H9 (cell line): ENCODE measurements around the gene KRR1. TPM values are rescaled to one million over a fixed set of nuclear protein-coding genes. Genes with fewer than 3 reads are reported as not detected.

Experiments used
- DNase-seq: peaks from one replicate; pipeline ENCODE4 v3.0.0-alpha.2; 2017
- H2AFZ ChIP-seq: one replicate; pipeline ENCODE4 v1.6.1; 2013; ENCODE audit warnings: mild to moderate bottlenecking, low read length, control low read depth, moderate library complexity
- H2AK5ac ChIP-seq: 2 replicates; pipeline ENCODE4 v1.6.1; 2013; ENCODE audit warnings: low read length, control low read depth, mixed read lengths; ENCODE audit not compliant: insufficient read length
- H2BK120ac ChIP-seq: one replicate; pipeline ENCODE4 v1.6.1; 2013; ENCODE audit warnings: low read depth, mild to moderate bottlenecking, low read length, control low read depth, inconsistent platforms; ENCODE audit not compliant: poor library complexity, severe bottlenecking
- H2BK12ac ChIP-seq: 2 replicates; pipeline ENCODE4 v1.6.1; 2013; ENCODE audit warnings: low read length, control low read depth, mixed read lengths, low read depth; ENCODE audit not compliant: insufficient read length
- H2BK15ac ChIP-seq: 2 replicates; pipeline ENCODE4 v1.6.1; 2013; ENCODE audit warnings: low read depth, low read length, control low read depth
- H2BK20ac ChIP-seq: one replicate; pipeline ENCODE4 v1.6.1; 2013; ENCODE audit warnings: low read depth, mild to moderate bottlenecking, low read length, control low read depth, inconsistent platforms; ENCODE audit not compliant: poor library complexity, severe bottlenecking
- H2BK5ac ChIP-seq: 2 replicates; pipeline ENCODE4 v1.6.1; 2013; ENCODE audit warnings: low read length, control low read depth, mixed read lengths; ENCODE audit not compliant: insufficient read length
- H3K14ac ChIP-seq: 2 replicates; pipeline ENCODE4 v1.6.1; 2013; ENCODE audit warnings: low read length, control low read depth; ENCODE audit not compliant: insufficient read depth
- H3K18ac ChIP-seq: 2 replicates; pipeline ENCODE4 v1.6.1; 2013; ENCODE audit warnings: low read depth, mild to moderate bottlenecking, mixed read lengths, low read length, control low read depth; ENCODE audit not compliant: insufficient read length
- H3K23ac ChIP-seq: 2 replicates; pipeline ENCODE4 v1.6.1; 2013; ENCODE audit warnings: low read length, control low read depth, mixed read lengths, low read depth; ENCODE audit not compliant: insufficient read length
- H3K23me2 ChIP-seq: 2 replicates; pipeline ENCODE4 v1.6.1; 2013; ENCODE audit warnings: low read depth, mild to moderate bottlenecking, mixed read lengths, low read length, control low read depth; ENCODE audit not compliant: insufficient read length, poor library complexity, severe bottlenecking
- H3K27ac ChIP-seq: 2 replicates; pipeline ENCODE4 v1.5.1; 2013; ENCODE audit warnings: low read length, control low read depth, mixed read lengths, low read depth; ENCODE audit not compliant: insufficient read length
- H3K27me3 ChIP-seq: 2 replicates; pipeline ENCODE4 v1.6.1; 2013; ENCODE audit warnings: low read length, control low read depth, inconsistent platforms; ENCODE audit not compliant: insufficient read depth
- H3K4ac ChIP-seq: 2 replicates; pipeline ENCODE4 v1.6.1; 2013; ENCODE audit warnings: low read depth, mild to moderate bottlenecking, control low read depth, inconsistent platforms, low read length, moderate library complexity
- H3K4me1 ChIP-seq: 2 replicates; pipeline ENCODE4 v1.6.1; 2013; ENCODE audit warnings: low read length, control low read depth, inconsistent platforms; ENCODE audit not compliant: insufficient read depth
- H3K4me2 ChIP-seq: 2 replicates; pipeline ENCODE4 v1.6.1; 2013; ENCODE audit warnings: low read length, control low read depth, mixed read lengths; ENCODE audit not compliant: insufficient read length, insufficient read depth
- H3K56ac ChIP-seq: 2 replicates; pipeline ENCODE4 v1.6.1; 2013; ENCODE audit warnings: low read depth, mild to moderate bottlenecking, mixed read lengths, low read length, control low read depth; ENCODE audit not compliant: insufficient read length
- H3K79me1 ChIP-seq: 2 replicates; pipeline ENCODE4 v1.6.1; 2013; ENCODE audit warnings: low read depth, mild to moderate bottlenecking, moderate library complexity, low read length, control low read depth, inconsistent platforms; ENCODE audit not compliant: insufficient read depth, poor library complexity, severe bottlenecking
- H3K79me2 ChIP-seq: 2 replicates; pipeline ENCODE4 v1.6.1; 2013; ENCODE audit warnings: low read length, control low read depth, inconsistent platforms; ENCODE audit not compliant: insufficient read depth
- H3K9ac ChIP-seq: 2 replicates; pipeline ENCODE4 v1.6.1; 2013; ENCODE audit warnings: low read length, control low read depth, mixed read lengths; ENCODE audit not compliant: insufficient read length; ENCODE audit errors: extremely low read depth
- H3K9me3 ChIP-seq: one replicate; pipeline ENCODE4 v1.6.1; 2013; ENCODE audit warnings: low read depth, low read length, inconsistent platforms; ENCODE audit not compliant: control insufficient read depth
- H3T11ph ChIP-seq: one replicate; pipeline ENCODE4 v1.6.1; 2013; ENCODE audit warnings: mild to moderate bottlenecking, low read length, control low read depth, inconsistent platforms
- H4K20me1 ChIP-seq: one replicate; pipeline ENCODE4 v1.6.1; 2013; ENCODE audit not compliant: control insufficient read depth, insufficient read length, insufficient read depth
- H4K5ac ChIP-seq: 2 replicates; pipeline ENCODE4 v1.6.1; 2013; ENCODE audit warnings: low read depth, mild to moderate bottlenecking, mixed read lengths, low read length, control low read depth; ENCODE audit not compliant: insufficient read length
- H4K8ac ChIP-seq: replicated peaks from 2 replicates; pipeline ENCODE4 v1.6.1; 2013; ENCODE audit warnings: low read length, control low read depth, mixed read lengths, low read depth; ENCODE audit not compliant: insufficient read length
- H4K91ac ChIP-seq: 2 replicates; pipeline ENCODE4 v1.6.1; 2013; ENCODE audit warnings: low read depth, mild to moderate bottlenecking, moderate library complexity, mixed read lengths, low read length, control low read depth; ENCODE audit not compliant: insufficient read length
- H3K27ac Mint-ChIP-seq, 3 experiments: 2 replicates in 2 of 3; 3 replicates in 1 of 3; pipeline ENCODE4 v1.8.0; 2020 to 2021; ENCODE audit warnings: mixed read lengths in 3 of 3, mild to moderate bottlenecking in 1 of 3, moderate library complexity in 1 of 3
- H3K27me3 Mint-ChIP-seq: 2 replicates; pipeline ENCODE4 v1.8.0; 2021; ENCODE audit warnings: low read depth, mild to moderate bottlenecking, moderate library complexity, mixed read lengths
- H3K36me3 Mint-ChIP-seq, 3 experiments: 2 replicates in 2 of 3; 3 replicates in 1 of 3; pipeline ENCODE4 v1.8.0; 2020 to 2021; ENCODE audit warnings: low read depth in 3 of 3, mixed read lengths in 3 of 3; ENCODE audit not compliant: insufficient read depth in 1 of 3
- H3K4me1 Mint-ChIP-seq, 2 experiments: 2 replicates each; pipeline ENCODE4 v1.8.0; 2020; ENCODE audit warnings: mixed read lengths in 2 of 2
- H3K4me3 Mint-ChIP-seq, 2 experiments: 2 replicates in 1 of 2; 3 replicates in 1 of 2; pipeline ENCODE4 v1.8.0; 2020 to 2021; ENCODE audit warnings: mild to moderate bottlenecking in 2 of 2, mixed read lengths in 2 of 2, moderate library complexity in 1 of 2
- H3K9me3 Mint-ChIP-seq, 2 experiments: 2 replicates in 1 of 2; 3 replicates in 1 of 2; pipeline ENCODE4 v1.8.0; 2020; ENCODE audit warnings: mild to moderate bottlenecking in 2 of 2, mixed read lengths in 2 of 2, moderate library complexity in 1 of 2
- CTCF ChIP-seq: fragments of 200-600 bp; sonication (generic); conservative IDR thresholded peaks from 3 replicates; pipeline ENCODE4 v1.8.0; 2021; ENCODE audit warnings: antibody characterized with exemption, mild to moderate bottlenecking
- WGBS: extraction: QIAGEN DNeasy Blood & Tissue Kit; methylation state at CpG from one replicate; pipeline ENCODE4 v1.1.7; 2013; ENCODE audit warnings: missing lambda C conversion rate, low lambda C conversion rate, mixed read lengths; ENCODE audit not compliant: insufficient read length; ENCODE audit errors: extremely low coverage; 5-methylcytosine and 5-hydroxymethylcytosine counted together
- total RNA-seq: library from RNA; stranded (reverse); gene quantifications from 2 replicates; pipeline ENCODE4 v1.2.1, GENCODE V29; 2021

The KRR1 gene
- total RNA-seq, 1 experiment from 2014 or later = 88.9 TPM

GRCh38 chr12:75558287-75558686, 46.9 kb upstream of the KRR1 start:
- H2BK5ac ChIP-seq = no peak overlapping the region
- no peak overlapping the region for H3K9ac ChIP-seq
- H2AFZ ChIP-seq = no peak overlapping the region
- no peak overlapping the region for H2AK5ac ChIP-seq
- H3K4ac ChIP-seq = no peak overlapping the region
- 0 out of 7 replicates have a peak overlapping the region, but pooled peaks of 1 of the 3 experiments have one; percentile 4 for H3K27ac Mint-ChIP-seq
- no peak overlapping the region for H4K8ac ChIP-seq
- H3K4me1 ChIP-seq = peaks cover 3% of the 10 kb centered on the region; the same call in 1 of the 2 replicates
- H3K4me2 ChIP-seq = no peak overlapping the region
- H3K14ac ChIP-seq = no peak overlapping the region
- H3K79me2 ChIP-seq = no peaks in the 10 kb centered on the region; the same call in 1 of the 2 replicates
- no peak overlapping the region for H2BK20ac ChIP-seq
- no peaks in the 10 kb centered on the region for H3K9me3 Mint-ChIP-seq
- no peaks in the 10 kb centered on the region for H3K27me3 Mint-ChIP-seq
- H3K23ac ChIP-seq = no peak overlapping the region
- no peaks in the 10 kb centered on the region for H3K27me3 ChIP-seq
- peaks cover 17 to 18% of the 10 kb centered on the region in 2 experiments for H3K4me1 Mint-ChIP-seq
- no peaks in the 10 kb centered on the region for H3K9me3 ChIP-seq
- H4K91ac ChIP-seq = no peak overlapping the region
- no CpG with 5 or more reads among the region's 3 CpGs for WGBS
- DNase-seq = no peak
- no peak overlapping the region for H2BK15ac ChIP-seq
- H3K18ac ChIP-seq = no peak overlapping the region
- no peak overlapping the region for H4K5ac ChIP-seq
- H3K56ac ChIP-seq = no peak overlapping the region
- no peaks in the 10 kb centered on the region for H3K36me3 Mint-ChIP-seq
- no peak overlapping the region for H3K27ac ChIP-seq
- H4K20me1 ChIP-seq = no peaks in the 10 kb centered on the region
- no peak for TF ChIP-seq CTCF
- H2BK120ac ChIP-seq = no peak overlapping the region
- no peak overlapping the region for H3K4me3 Mint-ChIP-seq
- no peak overlapping the region for H2BK12ac ChIP-seq
- H3T11ph ChIP-seq = no peak overlapping the region
- H3K79me1 ChIP-seq = no peaks in the 10 kb centered on the region
- no peaks in the 10 kb centered on the region for H3K23me2 ChIP-seq
